NCI-H128 (cell line): Measurements from ENCODE around the gene LCMT2.

ENCODE experiments used
- DNase-seq: peaks from one replicate; lab custom pipeline; 2025; ENCODE audit not compliant: unreplicated experiment; lab: John Stamatoyannopoulos, UW

LCMT2 gene

DNA sequence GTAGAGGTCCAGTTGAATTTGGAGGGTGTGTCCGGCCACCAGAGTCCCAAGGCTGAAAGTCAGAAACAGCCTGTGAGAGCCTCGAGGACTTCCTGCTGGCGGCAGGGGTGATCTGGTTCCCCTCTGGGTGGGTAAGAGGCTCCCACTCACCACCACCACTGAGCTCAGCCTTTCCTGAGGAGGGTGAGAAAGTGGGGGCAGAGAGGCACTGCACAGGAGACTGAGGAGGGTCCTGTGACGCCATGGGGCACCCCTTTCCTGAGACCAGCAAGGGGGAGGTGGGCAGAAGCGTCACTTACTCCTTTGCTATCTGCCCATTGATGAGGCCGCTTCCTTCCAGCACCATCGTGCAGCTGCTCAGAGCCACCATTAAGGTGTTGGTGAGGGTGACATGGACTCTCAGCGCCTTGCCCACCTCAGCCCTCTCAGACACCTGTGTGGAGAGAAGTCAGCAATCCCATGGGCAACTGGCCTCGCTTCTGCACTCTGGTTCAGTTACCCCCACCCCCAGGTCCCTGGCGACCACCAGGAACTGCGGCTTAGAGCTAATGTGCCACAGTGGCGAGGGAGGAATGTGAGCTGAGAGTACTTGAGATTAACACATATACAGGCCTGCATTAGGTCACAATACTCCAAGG is 53.7 kb downstream of the LCMT2 start:
- no peak for DNase-seq

DNA sequence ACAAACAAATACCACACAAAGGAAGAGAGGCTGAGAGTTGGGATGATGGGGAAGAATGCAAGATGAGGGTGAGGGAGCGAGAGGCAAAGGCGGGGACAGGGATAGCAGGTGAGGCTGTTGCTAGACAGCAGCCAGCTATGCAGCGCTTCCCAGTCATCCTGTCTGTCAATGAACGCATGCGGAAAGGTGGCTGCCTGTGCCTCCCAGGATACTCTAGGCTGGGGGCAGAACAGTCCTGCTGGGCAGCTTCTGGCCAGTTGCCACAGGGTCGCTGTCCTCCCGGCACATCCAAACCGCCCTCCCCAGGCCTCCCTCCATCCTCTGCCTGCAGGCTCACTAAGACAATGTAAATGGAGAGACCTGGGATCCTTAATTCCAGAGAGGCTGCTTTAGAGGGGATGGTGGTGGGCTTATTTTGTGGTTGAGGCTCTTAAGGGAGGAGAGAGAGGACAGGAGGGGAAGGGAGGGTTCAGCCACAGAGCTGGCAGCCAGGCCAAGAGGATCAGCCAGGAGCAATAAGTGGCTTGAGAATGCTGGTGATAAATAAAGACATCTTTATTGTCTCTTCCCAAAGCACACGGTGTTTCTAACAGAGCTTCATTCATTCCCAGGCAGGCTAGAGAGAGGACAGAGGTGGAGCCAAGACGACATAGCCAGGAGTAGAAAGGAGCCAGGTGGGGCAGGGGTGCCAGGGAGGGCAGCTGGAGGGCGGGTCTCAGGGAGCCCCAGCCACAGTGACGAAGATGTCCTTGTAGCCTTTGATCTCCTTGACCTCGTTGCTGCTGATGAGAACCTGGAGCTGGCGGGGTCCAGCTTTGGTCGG is 54.4 kb downstream of the LCMT2 start:
- no peak for DNase-seq

DNA sequence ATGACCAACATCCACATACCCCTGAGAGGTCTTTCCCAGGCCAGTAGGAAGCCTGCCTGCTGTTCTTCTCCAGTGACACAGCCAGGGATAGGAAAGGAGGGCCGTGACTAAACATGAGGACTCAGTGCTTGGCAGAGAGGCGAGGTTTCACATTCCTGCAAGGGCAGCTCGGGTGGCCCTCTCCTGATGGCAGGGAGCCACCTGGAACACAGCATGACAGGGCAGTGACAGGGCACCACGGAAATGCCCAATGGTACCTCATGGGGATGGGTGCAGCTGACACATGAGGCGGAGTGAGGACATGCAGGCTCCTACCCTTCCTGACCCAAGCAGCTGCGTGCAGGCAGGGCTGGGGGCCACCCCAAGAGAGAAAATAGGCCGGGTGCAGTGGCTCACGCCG is 56.2 kb downstream of the LCMT2 start:
- DNase-seq = no peak
